Measurements from ENCODE around the gene GBP4.

The GBP4 gene

GRCh38 chr1:89170170-89171066 is 28.3 kb downstream of the GBP4 start:
- Histone ChIP-seq H3K9me3 (ENCODE audit: control insufficient read depth, insufficient read depth, low read depth, low read length) (no peaks in the 10 kb centered on the region), H3K4me3 (ENCODE audit: low read depth, low read length) (no peak overlapping the region), H3K9ac (ENCODE audit: low read length) (no peak overlapping the region), H3K36me3 (ENCODE audit: control insufficient read depth, insufficient read depth, low read length) (no peaks in the 10 kb centered on the region), H3K27me3 (ENCODE audit: control insufficient read depth, insufficient read depth, low read length) (no peaks in the 10 kb centered on the region), H3K4me1 (ENCODE audit: control insufficient read depth, insufficient read depth, low read length) (no peaks in the 10 kb centered on the region), H3K27ac (ENCODE audit: low read depth, low read length) (no peak overlapping the region)

GRCh38 chr1:89169166-89169565 is 29.6 kb downstream of the GBP4 start:
- no peak overlapping the region for H3K4me3 ChIP-seq (ENCODE audit: low read depth, low read length)
- H3K27me3 ChIP-seq (ENCODE audit: control insufficient read depth, insufficient read depth, low read length) = no peaks in the 10 kb centered on the region
- H3K27ac ChIP-seq (ENCODE audit: low read depth, low read length) = no peak overlapping the region
- H3K9me3 ChIP-seq (ENCODE audit: control insufficient read depth, insufficient read depth, low read depth, low read length) = no peaks in the 10 kb centered on the region
- H3K4me1 ChIP-seq (ENCODE audit: control insufficient read depth, insufficient read depth, low read length) = no peaks in the 10 kb centered on the region
- no peaks in the 10 kb centered on the region for H3K36me3 ChIP-seq (ENCODE audit: control insufficient read depth, insufficient read depth, low read length)
- no peak overlapping the region for H3K9ac ChIP-seq (ENCODE audit: low read length)

- Histone ChIP-seq H3K9me3 (ENCODE audit: control insufficient read depth, insufficient read depth, low read depth, low read length) (no peaks in the 10 kb centered on the region), H3K4me1 (ENCODE audit: control insufficient read depth, insufficient read depth, low read length) (no peaks in the 10 kb centered on the region), H3K36me3 (ENCODE audit: control insufficient read depth, insufficient read depth, low read length) (no peaks in the 10 kb centered on the region), H3K9ac (ENCODE audit: low read length) (no peak overlapping the region), H3K4me3 (ENCODE audit: low read depth, low read length) (no peak overlapping the region), H3K27me3 (ENCODE audit: control insufficient read depth, insufficient read depth, low read length) (no peaks in the 10 kb centered on the region), H3K27ac (ENCODE audit: low read depth, low read length) (no peak overlapping the region)
These were observed 31.0 kb downstream of the GBP4 start for GRCh38 chr1:89167590-89168230.

- Histone ChIP-seq H3K27me3 (ENCODE audit: control insufficient read depth, insufficient read depth, low read length) (no peaks in the 10 kb centered on the region), H3K9ac (ENCODE audit: low read length) (no peak overlapping the region), H3K36me3 (ENCODE audit: control insufficient read depth, insufficient read depth, low read length) (no peaks in the 10 kb centered on the region), H3K27ac (ENCODE audit: low read depth, low read length) (no peak overlapping the region), H3K4me1 (ENCODE audit: control insufficient read depth, insufficient read depth, low read length) (no peaks in the 10 kb centered on the region), H3K9me3 (ENCODE audit: control insufficient read depth, insufficient read depth, low read depth, low read length) (no peaks in the 10 kb centered on the region), H3K4me3 (ENCODE audit: low read depth, low read length) (no peak overlapping the region)
These were observed 32.0 kb downstream of the GBP4 start for GRCh38 chr1:89166705-89167104.

GRCh38 chr1:89165811-89166210 is 32.9 kb downstream of the GBP4 start:
- Histone ChIP-seq H3K4me3 (ENCODE audit: low read depth, low read length) (no peak overlapping the region), H3K36me3 (ENCODE audit: control insufficient read depth, insufficient read depth, low read length) (no peaks in the 10 kb centered on the region), H3K9me3 (ENCODE audit: control insufficient read depth, insufficient read depth, low read depth, low read length) (peaks cover 2% of the 10 kb centered on the region; the same call in 1 of the 2 replicates), H3K9ac (ENCODE audit: low read length) (no peak overlapping the region), H3K27ac (ENCODE audit: low read depth, low read length) (no peak overlapping the region), H3K4me1 (ENCODE audit: control insufficient read depth, insufficient read depth, low read length) (no peaks in the 10 kb centered on the region), H3K27me3 (ENCODE audit: control insufficient read depth, insufficient read depth, low read length) (no peaks in the 10 kb centered on the region)

- H3K9me3 ChIP-seq (ENCODE audit: control insufficient read depth, insufficient read depth, low read depth, low read length) = no peaks in the 10 kb centered on the region
- no peak overlapping the region for H3K27ac ChIP-seq (ENCODE audit: low read depth, low read length)
These were observed 47.7 kb downstream of the GBP4 start for GRCh38 chr1:89151047-89151446.

GRCh38 chr1:89149976-89150375 is 48.8 kb downstream of the GBP4 start:
- H3K27ac ChIP-seq (ENCODE audit: low read depth, low read length) = no peak overlapping the region
- H3K9ac ChIP-seq (ENCODE audit: low read length) = no peak overlapping the region
- no peak overlapping the region for H3K4me3 ChIP-seq (ENCODE audit: low read depth, low read length)
- no peaks in the 10 kb centered on the region for H3K27me3 ChIP-seq (ENCODE audit: control insufficient read depth, insufficient read depth, low read length)
- no peaks in the 10 kb centered on the region for H3K36me3 ChIP-seq (ENCODE audit: control insufficient read depth, insufficient read depth, low read length)
- no peaks in the 10 kb centered on the region for H3K4me1 ChIP-seq (ENCODE audit: control insufficient read depth, insufficient read depth, low read length)
- no peaks in the 10 kb centered on the region for H3K9me3 ChIP-seq (ENCODE audit: control insufficient read depth, insufficient read depth, low read depth, low read length)

More at GRCh38 chr1:89151047-89151446, 47.7 kb downstream of the GBP4 start:
- no peaks in the 10 kb centered on the region for H3K36me3 ChIP-seq (ENCODE audit: control insufficient read depth, insufficient read depth, low read length)
- no peak overlapping the region for H3K4me3 ChIP-seq (ENCODE audit: low read depth, low read length)
- H3K27me3 ChIP-seq (ENCODE audit: control insufficient read depth, insufficient read depth, low read length) = no peaks in the 10 kb centered on the region
- no peak overlapping the region for H3K9ac ChIP-seq (ENCODE audit: low read length)
- no peaks in the 10 kb centered on the region for H3K4me1 ChIP-seq (ENCODE audit: control insufficient read depth, insufficient read depth, low read length)

GRCh38 chr1:89149229-89149628 is 49.5 kb downstream of the GBP4 start:
- no peak overlapping the region for H3K9ac ChIP-seq (ENCODE audit: low read length)
- H3K36me3 ChIP-seq (ENCODE audit: control insufficient read depth, insufficient read depth, low read length) = no peaks in the 10 kb centered on the region
- H3K4me3 ChIP-seq (ENCODE audit: low read depth, low read length) = no peak overlapping the region
- H3K27ac ChIP-seq (ENCODE audit: low read depth, low read length) = no peak overlapping the region
- H3K4me1 ChIP-seq (ENCODE audit: control insufficient read depth, insufficient read depth, low read length) = no peaks in the 10 kb centered on the region
- H3K9me3 ChIP-seq (ENCODE audit: control insufficient read depth, insufficient read depth, low read depth, low read length) = no peaks in the 10 kb centered on the region
- H3K27me3 ChIP-seq (ENCODE audit: control insufficient read depth, insufficient read depth, low read length) = no peaks in the 10 kb centered on the region

GRCh38 chr1:89147678-89148658 is 50.8 kb downstream of the GBP4 start:
- H3K9ac ChIP-seq (ENCODE audit: low read length) = no peak overlapping the region
- H3K27me3 ChIP-seq (ENCODE audit: control insufficient read depth, insufficient read depth, low read length) = no peaks in the 10 kb centered on the region
- no peaks in the 10 kb centered on the region for H3K4me1 ChIP-seq (ENCODE audit: control insufficient read depth, insufficient read depth, low read length)
- no peaks in the 10 kb centered on the region for H3K36me3 ChIP-seq (ENCODE audit: control insufficient read depth, insufficient read depth, low read length)
- H3K4me3 ChIP-seq (ENCODE audit: low read depth, low read length) = no peak overlapping the region
- H3K27ac ChIP-seq (ENCODE audit: low read depth, low read length) = no peak overlapping the region
- no peaks in the 10 kb centered on the region for H3K9me3 ChIP-seq (ENCODE audit: control insufficient read depth, insufficient read depth, low read depth, low read length)

GRCh38 chr1:89146721-89147120 is 52.0 kb downstream of the GBP4 start:
- Histone ChIP-seq H3K4me3 (ENCODE audit: low read depth, low read length) (no peak overlapping the region), H3K36me3 (ENCODE audit: control insufficient read depth, insufficient read depth, low read length) (no peaks in the 10 kb centered on the region), H3K27me3 (ENCODE audit: control insufficient read depth, insufficient read depth, low read length) (no peaks in the 10 kb centered on the region), H3K4me1 (ENCODE audit: control insufficient read depth, insufficient read depth, low read length) (no peaks in the 10 kb centered on the region), H3K9me3 (ENCODE audit: control insufficient read depth, insufficient read depth, low read depth, low read length) (no peaks in the 10 kb centered on the region), H3K27ac (ENCODE audit: low read depth, low read length) (no peak overlapping the region), H3K9ac (ENCODE audit: low read length) (no peak overlapping the region)
